GM12878 (cell line): Measurements from ENCODE around the gene DYNLL2. TPM values are rescaled to one million over a fixed set of nuclear protein-coding genes. Genes with fewer than 3 reads are reported as not detected.

ENCODE experiments used
- ATAC-seq: fragments of 200-7000 bp; cut with Tn5 transposase; 3 replicates; pipeline ENCODE4 v1.9.1; 2020; ENCODE audit warnings: mild to moderate bottlenecking, moderate library complexity
- BruUV-seq: library from RNA; stranded (reverse); fragments of 400-500 nt; replicated peaks from 2 replicates; lab custom pipeline; 2021; lab: Mats Ljungman, UMichigan
- CTCF ChIA-PET: fragments of 300-600 bp; sonication (Branson Sonifier 250); formaldehyde crosslinking; extraction: SDS; loops from one replicate; lab custom pipeline; 2021; ENCODE audit warnings: inconsistent platforms; lab: Yijun Ruan, JAX
- POLR2A ChIA-PET: fragments of 350-600 bp; formaldehyde crosslinking; extraction: SDS; loops from one replicate; lab custom pipeline; 2021; ENCODE audit warnings: inconsistent platforms; lab: Charles Lee
- RAD21 ChIA-PET: fragments of 300-600 bp; sonication (Branson Sonifier 250); formaldehyde crosslinking; loops from one replicate; lab custom pipeline; 2023; ENCODE audit warnings: antibody characterized with exemption; ENCODE audit not compliant: unreplicated experiment; lab: Charles Lee
- SMC1A ChIA-PET: fragments of 300-600 bp; sonication (Branson Sonifier 250); formaldehyde crosslinking; loops from one replicate; lab custom pipeline; 2023; ENCODE audit not compliant: unreplicated experiment, uncharacterized antibody; lab: Charles Lee
- DNase-seq: peaks from one replicate; pipeline ENCODE4 v3.0.0-alpha.2; 2011; ENCODE audit warnings: low read depth, low spot score
- FAIRE-seq: peaks from 3 replicates; lab custom pipeline; 2011; peaks lifted over from hg19 to GRCh38; lab: Jason Lieb, UNC
- H2AFZ ChIP-seq: 2 replicates; pipeline ENCODE4 v1.6.0; 2011; ENCODE audit warnings: low read depth, low read length, control low read depth; ENCODE audit not compliant: control insufficient read depth
- H3K27ac ChIP-seq: 2 replicates; pipeline ENCODE4 v1.5.1; 2011; ENCODE audit warnings: control low read depth; ENCODE audit not compliant: control insufficient read depth, insufficient read depth
- H3K27me3 ChIP-seq, 2 experiments: replicated peaks in 1 of 2; 2 replicates each; pipeline versions ENCODE4 v1.6.0 to v1.6.1; 2011; ENCODE audit warnings: low read length in 1 of 2; ENCODE audit not compliant: control insufficient read depth in 2 of 2, insufficient read depth in 2 of 2
- H3K36me3 ChIP-seq, 2 experiments: 2 replicates each; pipeline ENCODE4 v1.5.1; 2011; ENCODE audit warnings: low read length in 1 of 2; ENCODE audit not compliant: control insufficient read depth in 2 of 2, insufficient read depth in 2 of 2
- H3K4me1 ChIP-seq: 2 replicates; pipeline ENCODE4 v1.6.1; 2011; ENCODE audit warnings: mild to moderate bottlenecking, low read length, moderate library complexity, mixed read lengths; ENCODE audit not compliant: control insufficient read depth, insufficient read depth
- H3K4me2 ChIP-seq: 2 replicates; pipeline ENCODE4 v1.6.0; 2011; ENCODE audit warnings: control low read depth; ENCODE audit not compliant: control insufficient read depth, insufficient read depth
- H3K4me3 ChIP-seq: fragments of 200-600 bp; sonication (generic); 2 replicates; pipeline ENCODE4 v1.5.1; 2016
- H3K79me2 ChIP-seq: 2 replicates; pipeline ENCODE4 v1.6.0; 2011; ENCODE audit warnings: low read length; ENCODE audit not compliant: control insufficient read depth, insufficient read depth
- H3K9ac ChIP-seq: 2 replicates; pipeline ENCODE4 v1.8.0; 2011; ENCODE audit warnings: low read length, control low read depth, mixed read lengths; ENCODE audit not compliant: control insufficient read depth, insufficient read depth
- H3K9me3 ChIP-seq: replicated peaks from 3 replicates; pipeline ENCODE4 v1.5.1; 2011; ENCODE audit warnings: mild to moderate bottlenecking, low read length; ENCODE audit not compliant: control insufficient read depth, insufficient read depth
- H4K20me1 ChIP-seq: 2 replicates; pipeline ENCODE4 v1.6.0; 2011; ENCODE audit not compliant: control insufficient read depth, insufficient read depth
- ATF3 ChIP-seq: IDR thresholded peaks from 2 replicates; pipeline ENCODE4 v1.6.1; 2011; ENCODE audit warnings: low read depth, mild to moderate bottlenecking, low read length, moderate library complexity, borderline replicate concordance; ENCODE audit errors: extremely low read depth
- BCL11A ChIP-seq: IDR thresholded peaks from 2 replicates; pipeline ENCODE4 v1.6.1; 2011; ENCODE audit warnings: low read depth, low read length
- BRCA1 ChIP-seq: IDR thresholded peaks from 2 replicates; pipeline ENCODE4 v1.6.1; 2011; ENCODE audit warnings: low read depth, low read length, improper control_type of control experiment
- E4F1 ChIP-seq: fragments of 450-650 bp; IDR thresholded peaks from 2 replicates; pipeline ENCODE4 v1.6.1; 2018; ENCODE audit warnings: borderline replicate concordance, mild to moderate bottlenecking; ENCODE audit not compliant: partially characterized antibody
- EZH2 ChIP-seq: IDR thresholded peaks from 2 replicates; pipeline ENCODE4 v1.6.1; 2012; ENCODE audit warnings: low read depth, mild to moderate bottlenecking, control low read depth, inconsistent platforms, low read length, borderline replicate concordance; ENCODE audit not compliant: control insufficient read depth
- FOXK2 ChIP-seq: fragments of 450-650 bp; IDR thresholded peaks from 2 replicates; pipeline ENCODE4 v1.6.1; 2017; ENCODE audit warnings: mild to moderate bottlenecking, moderate library complexity
- MTA2 ChIP-seq: fragments of 450-650 bp; IDR thresholded peaks from 2 replicates; pipeline ENCODE4 v1.6.1; 2016; ENCODE audit warnings: low read depth, mild to moderate bottlenecking, moderate library complexity
- SMAD5 ChIP-seq: IDR thresholded peaks from 2 replicates; pipeline ENCODE4 v1.6.1; 2016; ENCODE audit warnings: antibody characterized with exemption, low read depth
- SREBF2 ChIP-seq: IDR thresholded peaks from 2 replicates; pipeline ENCODE4 v1.6.1; 2012; ENCODE audit warnings: mild to moderate bottlenecking, low read length
- TARDBP ChIP-seq: IDR thresholded peaks from 2 replicates; pipeline ENCODE4 v1.6.1; 2016; ENCODE audit warnings: borderline replicate concordance
- TBL1XR1 ChIP-seq: IDR thresholded peaks from 2 replicates; pipeline ENCODE4 v1.6.1; 2012; ENCODE audit warnings: low read depth, low read length, improper control_type of control experiment
- USF2 ChIP-seq: IDR thresholded peaks from 2 replicates; pipeline ENCODE4 v1.6.1; 2011; ENCODE audit warnings: low read depth, low read length, improper control_type of control experiment, borderline replicate concordance
- YBX1 ChIP-seq: fragments of 450-650 bp; IDR thresholded peaks from 2 replicates; pipeline ENCODE4 v1.6.1; 2016; ENCODE audit warnings: antibody characterized with exemption
- in situ Hi-C: fragments of 300-500 bp; cut with MboI; formaldehyde crosslinking; loops from 9 replicates; pipeline ENCODE4 v1.14.3; 2018; ENCODE audit warnings: mixed read lengths
- intact Hi-C: fragments of 100-400 bp; cut with micrococcal nuclease; formaldehyde crosslinking; loops from one replicate; pipeline ENCODE4 v1.14.2; 2022; ENCODE audit not compliant: unreplicated experiment
- polyA plus RNA-seq, 11 experiments: library from polyadenylated mRNA; depleted of rRNA in 4 of 11; unstranded in 6 of 11; stranded (reverse) in 5 of 11; fragments of >200 nt; fragmentation: Nextera tagmentation in 4 of 11; fragmentation: Illumina TruSeq in 1 of 11; extraction: Ambion mirVana in 4 of 11; extraction: Trizol in 1 of 11; gene quantifications; 1 replicate in 1 of 11; 2 replicates in 10 of 11; pipeline versions ENCODE4 v1.2.1 to v1.2.3, GENCODE V29; 2011 to 2016; ENCODE audit warnings: inconsistent platforms in 2 of 11, missing spikeins in 2 of 11, low read depth in 1 of 11
- total RNA-seq, 4 experiments: library from RNA; depleted of rRNA in 3 of 4; stranded (reverse); fragments of >200 nt in 3 of 4; fragmentation: Illumina TruSeq in 1 of 4; extraction: Trizol in 1 of 4; gene quantifications; 2 replicates each; pipeline versions ENCODE4 v1.2.1 to v1.2.3, GENCODE V29; 2013 to 2021

The DYNLL2 gene
- total and polyA plus RNA-seq, 10 of the 15 experiments (the other 5 are each of a cell fraction or from before 2014, with no cell fraction given): 0.62 to 19.2 (median 9.1) TPM

- Histone ChIP-seq H3K27me3 (no peaks in the 10 kb centered on the region), H3K9ac (no peak overlapping the region), H3K9me3 (no peaks in the 10 kb centered on the region), H2AFZ (no peak overlapping the region), H3K4me1 (no peaks in the 10 kb centered on the region), H4K20me1 (no peaks in the 10 kb centered on the region), H3K4me2 (no peak overlapping the region), H3K36me3 (peaks cover 0 to 4% of the 10 kb centered on the region in 2 experiments; a peak in 2 of 4 replicates), H3K4me3 (no peak overlapping the region), H3K79me2 (no peaks in the 10 kb centered on the region), H3K27ac (no peak overlapping the region)
- FAIRE-seq (no peak), DNase-seq (no peak), ATAC-seq (no peak)
- in situ Hi-C loops (no loop called here), intact Hi-C loops (no loop called here)
- no TSS peak for BruUV-seq
- TF ChIP-seq BRCA1 (no peak), USF2 (no peak), MTA2 (no peak), EZH2 (no peak)
- SMC1A ChIA-PET: interaction anchor here (2.4 kb wide), 1 partner anchor 15 kb away, joined by 7 read pairs; no protein-coding TSS in a partner anchor
- POLR2A ChIA-PET: no interaction called here
- RAD21 ChIA-PET: interaction anchor here (0.6 kb wide), 1 partner anchor 522 kb away, joined by 4 read pairs; no protein-coding TSS in a partner anchor
- CTCF ChIA-PET: interaction anchor here (3.3 kb wide), 1 partner anchor 14 kb away, joined by 9 read pairs; no protein-coding TSS in a partner anchor
These were observed 14.3 kb downstream of the DYNLL2 start for GRCh38 chr17:58097384-58098088.

- Histone ChIP-seq H3K79me2 (no peaks in the 10 kb centered on the region), H3K36me3 (no peaks in the 10 kb centered on the region), H3K4me1 (no peaks in the 10 kb centered on the region), H4K20me1 (no peaks in the 10 kb centered on the region), H2AFZ (no peak overlapping the region), H3K27ac (no peak overlapping the region), H3K4me3 (no peak overlapping the region), H3K27me3 (no peaks in the 10 kb centered on the region), H3K4me2 (no peak overlapping the region), H3K9me3 (no peaks in the 10 kb centered on the region), H3K9ac (no peak overlapping the region)
- DNase-seq (no peak), FAIRE-seq (no peak), ATAC-seq (no peak)
- in situ Hi-C loops: no loop called here
- ChIA-PET SMC1A (no interaction called here), RAD21 (no interaction called here), POLR2A (no interaction called here), CTCF (interaction anchor here (1.3 to 4.9 kb wide), 2 partner anchors 13 to 14 kb away, joined by 3 to 25 read pairs; no protein-coding TSS in a partner anchor)
- BruUV-seq: no TSS peak
- intact Hi-C loops: no loop called here
- TF ChIP-seq BCL11A (no peak), FOXK2 (no peak), TBL1XR1 (no peak), YBX1 (no peak), TARDBP (no peak), E4F1 (no peak), SMAD5 (no peak), ATF3 (no peak), SREBF2 (no peak), USF2 (no peak)
These were observed 17.3 kb downstream of the DYNLL2 start for GRCh38 chr17:58100506-58100905.
